Small intestine (tissue), 7 donors: ENCODE measurements around the gene SLFNL1. TPM values are rescaled to one million over a fixed set of nuclear protein-coding genes. Genes with fewer than 3 reads are reported as not detected.

Experiments
- DNase-seq, 2 donors: peaks; one replicate each; pipeline versions ENCODE4 v3.0.0 to v3.0.0-alpha.2; 2013
- FAIRE-seq: peaks from 2 replicates; lab custom pipeline; 2012; peaks lifted over from hg19 to GRCh38; lab: Jason Lieb, UNC
- H3K27ac ChIP-seq, 3 donors: one replicate each; pipeline ENCODE4 v1.5.1; 2013; ENCODE audit warnings: low read length in 2 of 3, mild to moderate bottlenecking in 2 of 3, control low read depth in 1 of 3, inconsistent platforms in 1 of 3, low read depth in 1 of 3, moderate library complexity in 1 of 3
- H3K27me3 ChIP-seq, 3 donors: one replicate each; pipeline ENCODE4 v1.6.1; 2013; ENCODE audit warnings: low read length in 3 of 3, inconsistent platforms in 1 of 3; ENCODE audit not compliant: control insufficient read depth in 3 of 3, insufficient read depth in 3 of 3
- H3K36me3 ChIP-seq, 3 donors: one replicate each; pipeline ENCODE4 v1.6.1; 2013; ENCODE audit warnings: low read length in 3 of 3, inconsistent platforms in 1 of 3, low read depth in 1 of 3, mild to moderate bottlenecking in 1 of 3, moderate library complexity in 1 of 3; ENCODE audit not compliant: control insufficient read depth in 3 of 3, insufficient read depth in 2 of 3
- H3K4me1 ChIP-seq, 3 donors: one replicate each; pipeline ENCODE4 v1.6.1; 2013; ENCODE audit warnings: low read length in 2 of 3, inconsistent platforms in 1 of 3, low read depth in 1 of 3, mild to moderate bottlenecking in 1 of 3, moderate library complexity in 1 of 3; ENCODE audit not compliant: control insufficient read depth in 3 of 3, insufficient read depth in 2 of 3
- H3K4me3 ChIP-seq, 3 donors: one replicate each; pipeline ENCODE4 v1.5.1; 2013; ENCODE audit warnings: low read length in 3 of 3, control low read depth in 1 of 3, inconsistent platforms in 1 of 3, low read depth in 1 of 3, mild to moderate bottlenecking in 1 of 3, moderate library complexity in 1 of 3
- H3K9me3 ChIP-seq, 2 donors: one replicate each; pipeline ENCODE4 v1.6.1; 2013; ENCODE audit warnings: low read depth in 1 of 2, low read length in 1 of 2; ENCODE audit not compliant: control insufficient read depth in 2 of 2, insufficient read depth in 1 of 2
- WGBS, 3 donors: extraction: QIAGEN DNeasy Blood & Tissue Kit; methylation state at CpG; one replicate each; pipeline ENCODE4 v1.1.7; 2013; 5-methylcytosine and 5-hydroxymethylcytosine counted together
- polyA plus RNA-seq, 4 donors: library from polyadenylated mRNA; stranded (reverse) in 3 of 4; unstranded in 1 of 4; fragments of 200-250 nt in 3 of 4; fragments of 120-200 nt in 1 of 4; gene quantifications; one replicate each; pipeline versions ENCODE4 v1.2.1 to v1.2.3, GENCODE V29; 2013
- donor health status: healthy with polysubstance abuse.
- donor health status: control.
- donor health status: control.
- donor health status: Bipolar disorder and iron deficiency.
- donor health status: healthy.

SLFNL1 gene
- polyA plus RNA-seq, 4 donors, result 0.31 to 1.6 (median 0.77) TPM; not detected in 1

GRCh38 chr1:40976952-40977690, 44.4 kb downstream of the SLFNL1 start:
- peaks cover 0 to 16% (median 2%) of the 10 kb centered on the region in 3 donors for H3K4me1 ChIP-seq
- FAIRE-seq, result no peak
- H3K9me3 ChIP-seq, result no peaks in the 10 kb centered on the region
- no peak overlapping the region for H3K4me3 ChIP-seq
- no peak for DNase-seq
- H3K27me3 ChIP-seq, result no peaks in the 10 kb centered on the region
- H3K27ac ChIP-seq, result no peak overlapping the region
- WGBS, 3 donors, result 76 to 93% (median 89%) methylated on average over 5 of the region's 5 CpGs
- H3K36me3 ChIP-seq, result no peaks in the 10 kb centered on the region

- Histone ChIP-seq H3K27ac (no peak overlapping the region), H3K4me3 (no peak overlapping the region), H3K9me3 (no peaks in the 10 kb centered on the region), H3K36me3 (no peaks in the 10 kb centered on the region), H3K4me1 (peaks cover 0 to 2% (median 0%) of the 10 kb centered on the region in 3 donors), H3K27me3 (no peaks in the 10 kb centered on the region)
- no peak for FAIRE-seq
- DNase-seq, result no peak
- WGBS, 3 donors, result 67 to 80% (median 73%) methylated on average over 9 of the region's 9 CpGs
Observed at GRCh38 chr1:40974945-40975344, 46.6 kb downstream of the SLFNL1 start.

- no peak for DNase-seq
- Histone ChIP-seq H3K27ac (no peak overlapping the region), H3K4me1 (no peaks in the 10 kb centered on the region), H3K9me3 (no peaks in the 10 kb centered on the region), H3K4me3 (no peak overlapping the region), H3K27me3 (no peaks in the 10 kb centered on the region), H3K36me3 (no peaks in the 10 kb centered on the region)
- FAIRE-seq, result no peak
- WGBS, 3 donors, result 68 to 79% (median 68%) methylated on average over 2 of the region's 2 CpGs
Observed at GRCh38 chr1:40973912-40974311, 47.6 kb downstream of the SLFNL1 start.

- H3K27ac ChIP-seq, result no peak overlapping the region
- H3K9me3 ChIP-seq, result no peaks in the 10 kb centered on the region
- H3K36me3 ChIP-seq, result no peaks in the 10 kb centered on the region
- no peak for FAIRE-seq
- H3K27me3 ChIP-seq, result no peaks in the 10 kb centered on the region
- 18 to 62% (median 43%) methylated on average over 1 of the region's 1 CpG for WGBS, 3 donors
- H3K4me1 ChIP-seq, result no peaks in the 10 kb centered on the region
- DNase-seq, result no peak
- H3K4me3 ChIP-seq, result no peak overlapping the region
Observed at GRCh38 chr1:40971966-40972365, 49.6 kb downstream of the SLFNL1 start.

GRCh38 chr1:40969445-40969844, 52.1 kb downstream of the SLFNL1 start:
- Histone ChIP-seq H3K27me3 (no peaks in the 10 kb centered on the region), H3K4me1 (no peaks in the 10 kb centered on the region), H3K36me3 (no peaks in the 10 kb centered on the region), H3K27ac (no peak overlapping the region), H3K4me3 (no peak overlapping the region), H3K9me3 (no peaks in the 10 kb centered on the region)
- DNase-seq, result no peak
- 90 to 93% (median 91%) methylated on average over 6 of the region's 6 CpGs for WGBS, 3 donors
- no peak for FAIRE-seq

GRCh38 chr1:40966417-40966816, 55.1 kb downstream of the SLFNL1 start:
- H3K27me3 ChIP-seq, result no peaks in the 10 kb centered on the region
- no peaks in the 10 kb centered on the region for H3K36me3 ChIP-seq
- no peaks in the 10 kb centered on the region for H3K4me1 ChIP-seq
- no peaks in the 10 kb centered on the region for H3K9me3 ChIP-seq
- no peak overlapping the region for H3K4me3 ChIP-seq
- FAIRE-seq, result no peak
- no peak overlapping the region for H3K27ac ChIP-seq
- 40 to 74% (median 49%) methylated on average over 4 of the region's 4 CpGs for WGBS, 3 donors
- no peak for DNase-seq

Other genes with a start within 250 kb of the SLFNL1 start
- 1 to 10 TPM in 2 of 4 donors, under 1 TPM in 2; 0.45 to 1.9 (median 0.92) TPM for gene KCNQ4, start 237.9 kb downstream of the SLFNL1 start, polyA plus RNA-seq
- 1 to 10 TPM in 2 of 4 donors, under 1 TPM in 1, not detected in 1; 0.54 to 4.9 (median 2.7) TPM for gene CITED4, start 159.4 kb downstream of the SLFNL1 start, polyA plus RNA-seq
- 10 to 100 TPM in 2 of 4 donors, 1 to 10 TPM in 2; 3.8 to 24.8 (median 11.0) TPM for gene CTPS1, start 42.0 kb downstream of the SLFNL1 start, polyA plus RNA-seq
- gene SCMH1, start 220.6 kb upstream of the SLFNL1 start, polyA plus RNA-seq, result 10 to 100 TPM; 14.5 to 44.7 (median 22.9) TPM